ENCODE data around the gene SPINT2.

The SPINT2 gene

GRCh38 chr19:38298821-38299680, 34.7 kb downstream of the SPINT2 start:
- no peak for DNase-seq (ENCODE audit: low spot score)

GRCh38 chr19:38303517-38304351, 39.4 kb downstream of the SPINT2 start, which contains the start of gene C19orf33:
Gene C19orf33, plus strand, starts transcription at chr19:38304251. Its CDS starts 11 bp downstream, at chr19:38304262.
- DNase-seq (ENCODE audit: low spot score), result no peak

- DNase-seq (ENCODE audit: low spot score), result no peak
Observed at GRCh38 chr19:38304352-38304865, 40.0 kb downstream of the SPINT2 start.

- DNase-seq (ENCODE audit: low spot score), result peak; percentile 90
Observed at GRCh38 chr19:38304866-38305429, 40.6 kb downstream of the SPINT2 start.

- no peak for DNase-seq (ENCODE audit: low spot score)
Observed at GRCh38 chr19:38306236-38306635, 41.9 kb downstream of the SPINT2 start.

GRCh38 chr19:38307076-38307475, 42.7 kb downstream of the SPINT2 start:
- DNase-seq (ENCODE audit: low spot score), result no peak

- DNase-seq (ENCODE audit: low spot score), result no peak
Observed at GRCh38 chr19:38307597-38307996, 43.2 kb downstream of the SPINT2 start.

- DNase-seq (ENCODE audit: low spot score), result no peak
Observed at GRCh38 chr19:38308006-38308766, 43.8 kb downstream of the SPINT2 start.

GRCh38 chr19:38308926-38309614, 44.7 kb downstream of the SPINT2 start:
- no peak for DNase-seq (ENCODE audit: low spot score)

GRCh38 chr19:38309615-38310278, 45.4 kb downstream of the SPINT2 start:
- no peak for DNase-seq (ENCODE audit: low spot score)

- no peak for DNase-seq (ENCODE audit: low spot score)
Observed at GRCh38 chr19:38310279-38310670, 45.9 kb downstream of the SPINT2 start.

- DNase-seq (ENCODE audit: low spot score), result no peak
Observed at GRCh38 chr19:38310986-38311385, 46.6 kb downstream of the SPINT2 start.

GRCh38 chr19:38315657-38316476, 51.5 kb downstream of the SPINT2 start, which contains the start of gene YIF1B:
Gene YIF1B, minus strand, starts transcription at chr19:38315947. Its CDS starts 30 bp downstream, at chr19:38315917.
- DNase-seq (ENCODE audit: low spot score), result peak; percentile 98

- DNase-seq (ENCODE audit: low spot score), result no peak
Observed at GRCh38 chr19:38316477-38317067, 52.2 kb downstream of the SPINT2 start.

GRCh38 chr19:38317104-38317612, 52.8 kb downstream of the SPINT2 start:
- no peak for DNase-seq (ENCODE audit: low spot score)

GRCh38 chr19:38318660-38319059, 54.3 kb downstream of the SPINT2 start:
- DNase-seq (ENCODE audit: low spot score), result no peak

GRCh38 chr19:38319421-38320258, 55.3 kb downstream of the SPINT2 start, which contains the start of gene KCNK6:
Gene KCNK6, plus strand, starts transcription at chr19:38319845. Its CDS starts 106 bp downstream, at chr19:38319951.
- peak; percentile 62 for DNase-seq (ENCODE audit: low spot score)

- DNase-seq (ENCODE audit: low spot score), result no peak
Observed at GRCh38 chr19:38320969-38321339, 56.6 kb downstream of the SPINT2 start.

All from ecto neural progenitor cell (in vitro differentiated cells).